Mesendoderm (in vitro differentiated cells): Measurements from ENCODE around the gene GRM8.

Source experiments
- DNase-seq: peaks from one replicate; pipeline ENCODE4 v3.0.0; 2013
- H2AK5ac ChIP-seq: 2 replicates; pipeline ENCODE4 v1.6.1; 2013; ENCODE audit warnings: low read length, inconsistent platforms
- H2BK120ac ChIP-seq: 2 replicates; pipeline ENCODE4 v1.6.1; 2013; ENCODE audit warnings: low read depth, mild to moderate bottlenecking, low read length, moderate library complexity, mixed read lengths
- H2BK15ac ChIP-seq: replicated peaks from 2 replicates; pipeline ENCODE4 v1.6.1; 2013; ENCODE audit warnings: low read depth, mild to moderate bottlenecking, moderate library complexity
- H2BK5ac ChIP-seq: 2 replicates; pipeline ENCODE4 v1.6.1; 2013; ENCODE audit warnings: low read length, inconsistent platforms
- H3K18ac ChIP-seq: 2 replicates; pipeline ENCODE4 v1.6.1; 2013; ENCODE audit warnings: mild to moderate bottlenecking, low read length, mixed read lengths
- H3K23ac ChIP-seq: one replicate; pipeline ENCODE4 v1.6.1; 2013; ENCODE audit warnings: low read length
- H3K27ac ChIP-seq: 2 replicates; pipeline ENCODE4 v1.5.1; 2013; ENCODE audit warnings: low read depth, mild to moderate bottlenecking, inconsistent platforms, low read length, moderate library complexity
- H3K27me3 ChIP-seq: 2 replicates; pipeline ENCODE4 v1.6.1; 2013; ENCODE audit warnings: low read length, control low read depth, mild to moderate bottlenecking, inconsistent platforms; ENCODE audit not compliant: insufficient read depth, poor library complexity
- H3K36me3 ChIP-seq: 2 replicates; pipeline ENCODE4 v1.6.1; 2013; ENCODE audit warnings: low read length, inconsistent platforms; ENCODE audit not compliant: control insufficient read depth, insufficient read depth
- H3K4ac ChIP-seq: one replicate; pipeline ENCODE4 v1.6.1; 2013; ENCODE audit warnings: low read depth, mild to moderate bottlenecking, low read length, moderate library complexity
- H3K4me1 ChIP-seq: 2 replicates; pipeline ENCODE4 v1.6.1; 2013; ENCODE audit warnings: low read depth, low read length, inconsistent platforms; ENCODE audit not compliant: control insufficient read depth
- H3K4me2 ChIP-seq: 2 replicates; pipeline ENCODE4 v1.6.1; 2013; ENCODE audit warnings: low read length
- H3K4me3 ChIP-seq: 2 replicates; pipeline ENCODE4 v1.5.1; 2013; ENCODE audit warnings: mild to moderate bottlenecking, low read length
- H3K56ac ChIP-seq: one replicate; pipeline ENCODE4 v1.6.1; 2013; ENCODE audit warnings: low read length
- H3K79me1 ChIP-seq: 2 replicates; pipeline ENCODE4 v1.6.1; 2013; ENCODE audit warnings: low read length, inconsistent platforms
- H3K79me2 ChIP-seq: 2 replicates; pipeline ENCODE4 v1.6.1; 2013; ENCODE audit warnings: mild to moderate bottlenecking, low read length; ENCODE audit not compliant: control insufficient read depth, insufficient read depth
- H3K9ac ChIP-seq: 2 replicates; pipeline ENCODE4 v1.6.1; 2013; ENCODE audit warnings: low read length, inconsistent platforms
- H4K5ac ChIP-seq: one replicate; pipeline ENCODE4 v1.6.1; 2013; ENCODE audit warnings: low read length
- H4K8ac ChIP-seq: one replicate; pipeline ENCODE4 v1.6.1; 2013; ENCODE audit warnings: low read depth, mild to moderate bottlenecking, control low read depth, low read length, moderate library complexity
- WGBS: extraction: QIAGEN DNeasy Blood & Tissue Kit; methylation state at CpG from one replicate; pipeline ENCODE4 v1.1.7; 2013; ENCODE audit warnings: low lambda C conversion rate, missing lambda C conversion rate; ENCODE audit not compliant: insufficient coverage; ENCODE audit errors: extremely low coverage; 5-methylcytosine and 5-hydroxymethylcytosine counted together

GRM8 gene

GRCh38 chr7:127264219-127264618 is 11.5 kb upstream of the GRM8 start:
- Histone ChIP-seq H3K79me2 (no peaks in the 10 kb centered on the region), H3K4me1 (no peaks in the 10 kb centered on the region), H3K4ac (no peak overlapping the region), H3K4me3 (no peak overlapping the region), H3K18ac (no peak overlapping the region), H4K8ac (no peak overlapping the region), H4K5ac (no peak overlapping the region), H3K56ac (no peak overlapping the region), H2BK120ac (no peak overlapping the region), H3K4me2 (no peak overlapping the region), H2BK15ac (no peak overlapping the region), H3K36me3 (no peaks in the 10 kb centered on the region), H3K9ac (no peak overlapping the region), H3K27ac (no peak overlapping the region), H2AK5ac (no peak overlapping the region), H3K23ac (no peak overlapping the region), H2BK5ac (no peak overlapping the region), H3K79me1 (no peaks in the 10 kb centered on the region), H3K27me3 (no peaks in the 10 kb centered on the region)
- no CpG with 5 or more reads among the region's 3 CpGs for WGBS
- DNase-seq, result no peak

- Histone ChIP-seq H3K79me1 (no peaks in the 10 kb centered on the region), H3K36me3 (no peaks in the 10 kb centered on the region), H3K4me2 (no peak overlapping the region), H4K8ac (no peak overlapping the region), H3K56ac (no peak overlapping the region), H2BK120ac (no peak overlapping the region), H4K5ac (no peak overlapping the region), H3K9ac (no peak overlapping the region), H2AK5ac (no peak overlapping the region), H3K27me3 (no peaks in the 10 kb centered on the region), H3K4me1 (no peaks in the 10 kb centered on the region), H3K27ac (no peak overlapping the region), H3K4me3 (no peak overlapping the region), H3K4ac (no peak overlapping the region), H2BK15ac (no peak overlapping the region), H3K79me2 (no peaks in the 10 kb centered on the region), H3K23ac (no peak overlapping the region), H3K18ac (no peak overlapping the region), H2BK5ac (no peak overlapping the region)
- WGBS, result no CpG with 5 or more reads among the region's 6 CpGs
- peak; percentile 79 for DNase-seq
Observed at GRCh38 chr7:127258111-127258510, 5.4 kb upstream of the GRM8 start.

GRCh38 chr7:127257086-127257485 is 4.3 kb upstream of the GRM8 start:
- H2AK5ac ChIP-seq, result no peak overlapping the region
- H3K27me3 ChIP-seq, result peaks cover 4% of the 10 kb centered on the region
- WGBS, result no CpG with 5 or more reads among the region's 2 CpGs
- no peak overlapping the region for H2BK15ac ChIP-seq
- H3K36me3 ChIP-seq, result no peaks in the 10 kb centered on the region
- no peak overlapping the region for H3K27ac ChIP-seq
- no peaks in the 10 kb centered on the region for H3K79me1 ChIP-seq
- H3K4me1 ChIP-seq, result no peaks in the 10 kb centered on the region
- H3K79me2 ChIP-seq, result no peaks in the 10 kb centered on the region
- H3K23ac ChIP-seq, result no peak overlapping the region
- no peak for DNase-seq
- H4K5ac ChIP-seq, result no peak overlapping the region
- no peak overlapping the region for H3K4me3 ChIP-seq
- no peak overlapping the region for H3K4ac ChIP-seq
- no peak overlapping the region for H2BK120ac ChIP-seq
- no peak overlapping the region for H3K9ac ChIP-seq
- H3K18ac ChIP-seq, result no peak overlapping the region
- no peak overlapping the region for H3K56ac ChIP-seq
- H3K4me2 ChIP-seq, result no peak overlapping the region
- H2BK5ac ChIP-seq, result no peak overlapping the region
- H4K8ac ChIP-seq, result no peak overlapping the region

GRCh38 chr7:127256041-127256725 is 3.4 kb upstream of the GRM8 start:
- no peak overlapping the region for H2BK5ac ChIP-seq
- H3K23ac ChIP-seq, result no peak overlapping the region
- H3K9ac ChIP-seq, result no peak overlapping the region
- no peak overlapping the region for H3K27ac ChIP-seq
- no peaks in the 10 kb centered on the region for H3K79me2 ChIP-seq
- no peak overlapping the region for H3K4me3 ChIP-seq
- no peak overlapping the region for H2BK15ac ChIP-seq
- no peak overlapping the region for H3K4ac ChIP-seq
- H4K8ac ChIP-seq, result no peak overlapping the region
- no peaks in the 10 kb centered on the region for H3K36me3 ChIP-seq
- H2AK5ac ChIP-seq, result no peak overlapping the region
- no peak overlapping the region for H4K5ac ChIP-seq
- H3K79me1 ChIP-seq, result no peaks in the 10 kb centered on the region
- no peak overlapping the region for H3K18ac ChIP-seq
- peaks cover 13% of the 10 kb centered on the region for H3K27me3 ChIP-seq
- no peak overlapping the region for H3K56ac ChIP-seq
- H3K4me1 ChIP-seq, result no peaks in the 10 kb centered on the region
- WGBS, result no CpG with 5 or more reads among the region's 2 CpGs
- no peak overlapping the region for H3K4me2 ChIP-seq
- no peak for DNase-seq
- H2BK120ac ChIP-seq, result no peak overlapping the region

GRCh38 chr7:127254163-127254684 is 1.5 kb upstream of the GRM8 start:
- Histone ChIP-seq H3K9ac (no peak overlapping the region), H3K56ac (no peak overlapping the region), H3K4me2 (no peak overlapping the region), H3K4me3 (no peak overlapping the region), H3K4ac (no peak overlapping the region), H3K79me2 (no peaks in the 10 kb centered on the region), H3K27ac (no peak overlapping the region), H3K36me3 (no peaks in the 10 kb centered on the region), H4K8ac (no peak overlapping the region), H3K23ac (no peak overlapping the region), H2BK15ac (no peak overlapping the region), H2AK5ac (no peak overlapping the region), H4K5ac (no peak overlapping the region), H3K27me3 (peaks cover 32% of the 10 kb centered on the region), H3K79me1 (no peaks in the 10 kb centered on the region), H2BK5ac (no peak overlapping the region), H3K4me1 (no peaks in the 10 kb centered on the region), H2BK120ac (no peak overlapping the region), H3K18ac (no peak overlapping the region)
- DNase-seq, result no peak
- WGBS, result no CpG with 5 or more reads among the region's 11 CpGs
